Epidermal melanocyte (primary cell): ENCODE measurements around the gene HTT-AS.

ENCODE experiments used
- DNase-seq: peaks from one replicate; pipeline ENCODE4 v3.0.0; 2011; ENCODE audit warnings: low spot score; ENCODE audit not compliant: insufficient read length

Gene HTT-AS

DNA sequence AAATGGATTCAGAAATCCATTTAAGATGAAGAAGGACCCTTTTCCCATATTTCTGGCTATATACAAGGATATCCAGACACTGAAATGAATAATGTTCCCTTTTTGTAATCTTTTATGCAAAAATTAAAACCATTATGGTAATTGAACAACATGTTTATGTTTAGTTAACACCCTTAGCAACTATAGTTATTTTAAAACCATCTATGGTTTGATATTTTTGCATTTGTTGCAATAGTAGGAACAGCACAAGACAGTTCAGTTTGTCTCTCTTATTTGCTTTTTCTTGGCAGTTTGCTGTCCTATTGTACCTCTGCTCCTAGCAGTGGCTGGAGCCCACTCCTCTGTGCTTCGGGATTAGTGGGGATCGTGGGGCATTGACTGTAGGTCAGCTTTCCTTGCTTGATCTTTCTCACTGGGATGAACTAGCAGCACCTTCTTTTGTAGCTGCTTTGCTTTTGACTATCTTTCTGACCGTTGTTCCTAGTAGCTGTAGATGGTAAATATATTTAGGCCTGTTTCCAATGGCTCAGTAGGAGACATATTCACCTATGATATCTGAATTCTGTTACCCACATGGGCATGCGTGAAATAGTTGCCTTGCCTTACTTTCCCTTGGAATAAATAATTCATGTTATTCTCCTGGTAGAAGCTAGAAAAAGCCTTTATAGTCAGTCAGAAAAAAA, 12.9 kb upstream of the HTT-AS start:
- no peak for DNase-seq

DNA sequence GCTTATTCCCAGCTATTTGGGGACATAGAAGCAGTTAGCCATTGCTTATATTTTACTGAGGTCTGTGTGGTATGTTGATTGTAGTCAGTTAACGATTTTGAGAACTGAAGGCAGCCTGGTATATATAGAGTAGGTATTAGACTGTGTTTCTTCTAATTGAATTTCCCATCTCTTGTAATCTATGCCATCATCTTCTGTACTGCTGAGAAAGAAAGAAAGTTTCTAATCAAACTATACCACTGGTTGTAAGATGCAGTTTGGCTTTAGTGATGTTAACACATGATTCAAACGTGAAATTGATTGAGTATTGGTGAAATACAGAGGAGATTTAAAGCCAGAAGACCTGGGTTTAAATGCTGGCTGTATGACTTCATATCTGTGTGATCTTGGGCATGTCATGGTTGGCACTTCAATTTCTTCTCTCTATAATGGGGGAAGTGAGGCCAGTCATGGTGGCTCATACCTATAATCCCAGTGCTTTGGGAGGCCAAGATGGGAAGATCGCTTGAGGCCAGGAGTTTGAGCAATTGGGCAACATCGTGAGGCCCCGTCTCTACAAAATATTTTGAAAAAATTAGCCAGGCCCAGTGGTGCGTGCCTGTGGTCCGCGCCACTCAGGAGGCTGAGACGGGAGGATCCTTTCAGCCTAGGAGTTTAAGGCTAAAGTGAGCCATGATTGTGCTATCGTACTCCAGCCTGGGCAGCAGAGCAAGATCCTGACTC, 11.8 kb upstream of the HTT-AS start:
- DNase-seq, result no peak

DNA sequence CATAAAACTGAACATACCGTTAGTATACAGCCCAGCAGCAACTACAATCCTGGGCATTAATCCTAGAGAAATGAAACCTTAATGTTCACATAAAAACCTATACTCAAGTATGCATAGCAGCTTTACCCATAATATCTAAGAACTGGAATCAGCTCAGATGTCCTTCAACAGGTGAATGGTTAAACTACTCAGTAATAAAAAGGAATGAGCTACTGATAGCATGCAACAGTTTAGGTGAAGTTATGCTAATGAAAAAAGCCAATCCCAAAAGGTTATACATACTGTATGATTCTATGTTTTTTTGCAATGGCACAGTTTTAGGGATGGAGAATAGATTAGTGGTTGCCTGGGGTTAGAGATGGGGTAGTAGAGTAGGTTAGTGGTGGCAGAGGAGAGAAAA, 9.4 kb upstream of the HTT-AS start:
- no peak for DNase-seq

DNA sequence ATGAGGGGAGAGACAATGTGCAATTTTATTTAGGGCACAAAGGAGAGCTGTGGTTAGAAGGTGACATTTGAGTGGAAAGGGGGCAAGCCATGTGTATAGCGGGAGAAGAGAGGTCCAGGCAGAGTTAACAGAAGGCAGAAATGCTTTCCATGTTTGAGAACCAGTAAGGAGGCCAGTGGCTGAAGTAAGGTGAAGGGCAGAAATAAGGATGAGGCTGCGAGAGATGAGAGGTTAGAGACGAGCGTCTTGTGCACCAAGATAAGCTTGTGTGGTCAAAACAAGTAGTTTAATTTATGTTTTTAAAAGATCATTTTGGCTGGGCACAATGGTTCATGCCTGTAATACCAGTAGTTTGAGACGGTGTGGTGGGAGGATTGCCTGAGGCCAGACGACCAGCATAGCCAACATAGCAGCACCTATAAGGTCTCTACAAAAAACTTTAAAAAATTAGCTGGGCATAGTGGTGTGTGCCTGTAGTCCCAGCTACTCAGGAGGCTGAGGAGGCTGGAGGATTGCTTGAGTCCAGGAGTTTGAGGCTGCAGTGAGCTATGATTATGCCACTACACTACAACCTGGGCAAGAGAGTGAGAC, 8.7 kb upstream of the HTT-AS start:
- DNase-seq, result no peak

DNA sequence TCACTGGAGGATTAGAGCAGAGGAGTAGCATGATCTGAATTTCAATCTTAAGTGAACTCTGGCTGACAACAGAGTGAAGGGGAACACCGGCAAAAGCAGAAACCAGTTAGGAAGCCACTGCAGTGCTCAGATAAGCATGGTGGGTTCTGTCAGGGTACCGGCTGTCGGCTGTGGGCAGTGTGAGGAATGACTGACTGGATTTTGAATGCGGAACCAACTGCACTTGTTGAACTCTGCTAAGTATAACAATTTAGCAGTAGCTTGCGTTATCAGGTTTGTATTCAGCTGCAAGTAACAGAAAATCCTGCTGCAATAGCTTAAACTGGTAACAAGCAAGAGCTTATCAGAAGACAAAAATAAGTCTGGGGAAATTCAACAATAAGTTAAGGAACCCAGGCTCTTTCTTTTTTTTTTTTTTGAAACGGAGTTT, 5.4 kb upstream of the HTT-AS start:
- no peak for DNase-seq

DNA sequence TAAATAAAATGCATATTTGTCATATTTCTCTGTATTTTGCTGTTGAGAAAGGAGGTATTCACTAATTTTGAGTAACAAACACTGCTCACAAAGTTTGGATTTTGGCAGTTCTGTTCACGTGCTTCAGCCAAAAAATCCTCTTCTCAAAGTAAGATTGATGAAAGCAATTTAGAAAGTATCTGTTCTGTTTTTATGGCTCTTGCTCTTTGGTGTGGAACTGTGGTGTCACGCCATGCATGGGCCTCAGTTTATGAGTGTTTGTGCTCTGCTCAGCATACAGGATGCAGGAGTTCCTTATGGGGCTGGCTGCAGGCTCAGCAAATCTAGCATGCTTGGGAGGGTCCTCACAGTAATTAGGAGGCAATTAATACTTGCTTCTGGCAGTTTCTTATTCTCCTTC, 3.5 kb upstream of the HTT-AS start:
- DNase-seq, result no peak

DNA sequence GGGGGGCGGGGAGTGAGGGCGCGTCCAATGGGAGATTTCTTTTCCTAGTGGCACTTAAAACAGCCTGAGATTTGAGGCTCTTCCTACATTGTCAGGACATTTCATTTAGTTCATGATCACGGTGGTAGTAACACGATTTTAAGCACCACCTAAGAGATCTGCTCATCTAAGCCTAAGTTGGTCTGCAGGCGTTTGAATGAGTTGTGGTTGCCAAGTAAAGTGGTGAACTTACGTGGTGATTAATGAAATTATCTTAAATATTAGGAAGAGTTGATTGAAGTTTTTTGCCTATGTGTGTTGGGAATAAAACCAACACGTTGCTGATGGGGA, 1.3 kb upstream of the HTT-AS start:
- DNase-seq, result no peak

DNA sequence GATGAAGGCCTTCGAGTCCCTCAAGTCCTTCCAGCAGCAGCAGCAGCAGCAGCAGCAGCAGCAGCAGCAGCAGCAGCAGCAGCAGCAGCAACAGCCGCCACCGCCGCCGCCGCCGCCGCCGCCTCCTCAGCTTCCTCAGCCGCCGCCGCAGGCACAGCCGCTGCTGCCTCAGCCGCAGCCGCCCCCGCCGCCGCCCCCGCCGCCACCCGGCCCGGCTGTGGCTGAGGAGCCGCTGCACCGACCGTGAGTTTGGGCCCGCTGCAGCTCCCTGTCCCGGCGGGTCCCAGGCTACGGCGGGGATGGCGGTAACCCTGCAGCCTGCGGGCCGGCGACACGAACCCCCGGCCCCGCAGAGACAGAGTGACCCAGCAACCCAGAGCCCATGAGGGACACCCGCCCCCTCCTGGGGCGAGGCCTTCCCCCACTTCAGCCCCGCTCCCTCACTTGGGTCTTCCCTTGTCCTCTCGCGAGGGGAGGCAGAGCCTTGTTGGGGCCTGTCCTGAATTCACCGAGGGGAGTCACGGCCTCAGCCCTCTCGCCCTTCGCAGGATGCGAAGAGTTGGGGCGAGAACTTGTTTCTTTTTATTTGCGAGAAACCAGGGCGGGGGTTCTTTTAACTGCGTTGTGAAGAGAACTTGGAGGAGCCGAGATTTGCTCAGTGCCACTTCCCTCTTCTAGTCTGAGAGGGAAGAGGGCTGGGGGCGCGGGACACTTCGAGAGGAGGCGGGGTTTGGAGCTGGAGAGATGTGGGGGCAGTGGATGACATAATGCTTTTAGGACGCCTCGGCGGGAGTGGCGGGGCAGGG, 711 bp upstream of the HTT-AS start:
- peak; percentile 46 for DNase-seq

DNA sequence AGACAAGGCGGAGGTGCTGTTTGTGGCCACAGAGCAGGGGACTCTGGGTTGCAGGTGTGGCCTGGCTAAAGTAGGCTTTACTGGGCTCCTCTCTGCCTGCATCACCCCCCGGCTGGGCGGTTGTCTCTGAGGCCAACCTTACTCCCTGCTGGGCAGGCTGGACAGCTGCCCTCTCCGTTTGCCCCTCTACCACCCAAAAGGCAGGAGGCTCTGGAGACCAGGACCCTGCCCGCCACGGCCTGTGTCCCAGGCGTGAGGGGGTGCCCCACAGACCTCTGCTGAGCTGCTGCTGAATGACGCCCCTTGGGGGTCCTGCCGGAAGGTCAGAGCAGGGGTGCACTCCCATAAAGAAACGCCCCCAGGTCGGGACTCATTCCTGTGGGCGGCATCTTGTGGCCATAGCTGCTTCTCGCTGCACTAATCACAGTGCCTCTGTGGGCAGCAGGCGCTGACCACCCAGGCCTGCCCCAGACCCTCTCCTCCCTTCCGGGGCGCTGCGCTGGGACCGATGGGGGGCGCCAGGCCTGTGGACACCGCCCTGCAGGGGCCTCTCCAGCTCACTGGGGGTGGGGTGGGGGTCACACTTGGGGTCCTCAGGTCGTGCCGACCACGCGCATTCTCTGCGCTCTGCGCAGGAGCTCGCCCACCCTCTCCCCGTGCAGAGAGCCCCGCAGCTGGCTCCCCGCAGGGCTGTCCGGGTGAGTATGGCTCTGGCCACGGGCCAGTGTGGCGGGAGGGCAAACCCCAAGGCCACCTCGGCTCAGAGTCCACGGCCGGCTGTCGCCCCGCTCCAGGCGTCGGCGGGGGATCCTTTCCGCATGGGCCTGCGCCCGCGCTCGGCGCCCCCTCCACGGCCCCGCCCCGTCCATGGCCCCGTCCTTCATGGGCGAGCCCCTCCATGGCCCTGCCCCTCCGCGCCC, 920 bp downstream of the HTT-AS start:
- peak; percentile 58 for DNase-seq

DNA sequence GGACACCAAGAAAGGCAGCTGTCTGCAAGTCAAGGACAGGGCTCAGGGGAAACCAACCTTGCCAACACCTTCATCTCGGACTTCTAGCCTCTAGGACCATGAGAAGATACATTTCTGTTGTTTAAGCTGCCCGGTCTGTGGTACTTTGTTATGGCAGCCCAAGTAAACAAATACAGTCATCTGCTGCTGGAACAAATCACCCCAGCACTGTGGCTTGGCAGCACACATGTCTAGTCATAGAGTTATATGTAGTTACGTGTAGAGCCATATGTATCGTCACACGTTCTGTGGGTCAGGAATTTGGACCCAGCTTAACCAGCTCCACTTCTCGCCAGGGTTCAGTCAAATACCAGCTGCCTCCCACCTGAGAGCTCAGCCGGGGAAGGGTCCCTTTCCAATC, 2.5 kb downstream of the HTT-AS start:
- no peak for DNase-seq

DNA sequence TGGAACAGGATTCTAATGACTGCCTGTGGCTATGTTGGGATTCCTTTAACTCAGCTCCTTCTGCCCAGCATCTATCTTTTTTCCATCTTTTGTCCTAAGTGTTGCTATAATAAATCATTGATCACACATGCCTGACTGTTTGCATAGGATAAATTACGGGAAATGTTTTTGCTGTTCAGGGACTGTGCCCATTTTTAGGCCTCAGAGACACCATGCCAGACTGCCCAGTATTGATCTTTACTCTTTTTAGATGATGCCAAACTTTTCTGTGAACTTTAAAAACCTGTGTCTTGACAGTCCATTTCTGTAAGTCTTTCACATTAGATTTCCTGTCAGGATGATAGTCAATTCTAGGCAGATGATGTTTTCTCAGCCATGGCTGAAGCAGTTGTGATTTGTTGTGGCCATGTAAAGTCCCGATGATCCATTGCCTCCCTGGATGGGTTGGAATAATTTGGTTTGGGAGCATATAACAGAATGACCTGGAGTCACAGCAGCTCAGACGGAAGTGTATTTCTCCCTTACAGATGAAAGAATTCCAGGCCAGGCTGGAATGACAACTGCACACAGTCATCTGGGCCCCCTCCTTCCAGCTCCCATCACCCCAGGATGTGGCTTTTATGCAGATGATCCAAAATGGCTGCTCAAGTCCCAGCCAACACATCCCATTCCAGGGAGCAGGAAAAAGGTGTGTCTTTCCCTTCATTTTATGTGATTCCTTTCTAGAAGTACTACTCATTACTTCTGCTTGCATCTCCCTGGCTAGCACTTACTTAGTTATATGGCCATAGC, 3.4 kb downstream of the HTT-AS start:
- DNase-seq, result no peak

DNA sequence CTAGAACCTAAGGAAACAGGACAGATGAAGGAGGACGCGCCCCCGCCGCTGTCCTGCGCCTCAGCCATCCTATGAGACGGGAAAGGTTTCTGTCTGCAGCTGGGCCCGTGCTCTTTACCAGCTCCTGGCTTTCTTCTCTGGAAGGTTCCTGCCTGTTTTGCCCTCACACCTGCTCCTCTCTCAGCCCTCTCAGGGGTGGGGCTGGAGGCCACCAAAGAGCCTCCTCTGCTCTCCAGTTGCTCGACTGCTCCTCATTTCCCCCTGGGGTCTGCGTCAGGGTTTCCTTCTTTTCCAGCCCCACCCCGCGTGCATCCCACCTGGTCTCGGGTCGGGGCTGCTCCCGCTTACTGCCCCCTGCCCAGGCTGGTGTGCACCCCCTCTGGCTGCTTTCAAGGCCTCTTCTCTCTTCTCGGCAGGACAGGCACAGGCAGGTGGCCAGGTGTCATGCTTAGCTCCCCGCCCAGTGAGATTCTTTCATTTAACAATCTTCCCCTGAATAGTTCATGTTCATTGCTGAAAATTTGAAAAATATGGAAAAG, 4.6 kb downstream of the HTT-AS start:
- DNase-seq, result no peak

DNA sequence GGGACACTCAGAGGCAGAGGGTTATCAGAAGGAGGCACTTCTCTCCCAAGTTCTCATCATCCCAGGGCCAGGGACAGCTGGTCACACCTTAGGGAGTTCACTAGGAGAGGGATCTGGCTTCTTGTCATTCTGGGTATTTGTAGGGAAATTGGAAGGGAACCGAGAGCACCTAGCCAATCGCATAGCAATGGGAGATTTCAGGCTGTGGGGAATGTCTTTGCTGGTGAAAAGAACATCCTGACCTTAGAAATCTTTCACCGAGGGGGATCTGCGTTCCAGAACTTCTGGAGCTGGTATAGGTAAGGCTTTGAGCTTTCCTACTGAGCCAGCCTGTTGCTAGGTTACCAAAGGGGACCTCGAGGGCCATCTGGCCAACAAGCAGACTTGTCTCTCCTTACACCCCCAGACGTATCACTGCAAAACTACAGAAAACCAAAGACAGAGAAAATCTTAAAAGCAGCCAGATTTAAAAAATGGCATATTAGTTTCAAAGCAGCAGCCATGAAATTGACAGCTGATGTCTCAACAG, 6.8 kb downstream of the HTT-AS start:
- no peak for DNase-seq

DNA sequence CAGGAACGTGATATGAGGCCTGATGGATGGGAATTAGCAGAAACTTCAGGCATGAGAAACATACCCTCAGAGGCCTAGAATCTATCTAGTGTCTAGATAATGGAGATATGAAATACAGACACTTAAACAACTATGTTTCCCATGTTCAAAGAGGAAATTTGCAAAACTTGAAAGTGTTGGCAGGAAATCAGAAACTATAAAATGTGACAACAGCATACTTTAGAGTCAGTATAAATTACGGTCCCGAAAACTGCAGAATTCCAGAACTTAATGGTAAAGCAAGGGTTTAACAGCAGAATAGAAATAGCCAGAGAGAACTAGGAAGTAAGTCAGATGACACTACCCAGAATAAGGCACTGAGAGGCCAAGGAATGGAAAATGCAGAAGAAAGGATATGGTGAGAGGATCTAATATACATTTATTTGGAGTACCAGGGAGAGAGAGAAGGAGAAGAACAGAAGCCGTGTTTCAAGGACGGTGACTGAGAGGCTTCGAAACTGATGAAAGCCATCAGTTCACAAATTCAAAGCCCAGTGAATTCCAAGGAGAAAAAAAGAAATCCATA, 7.4 kb downstream of the HTT-AS start:
- DNase-seq, result no peak

DNA sequence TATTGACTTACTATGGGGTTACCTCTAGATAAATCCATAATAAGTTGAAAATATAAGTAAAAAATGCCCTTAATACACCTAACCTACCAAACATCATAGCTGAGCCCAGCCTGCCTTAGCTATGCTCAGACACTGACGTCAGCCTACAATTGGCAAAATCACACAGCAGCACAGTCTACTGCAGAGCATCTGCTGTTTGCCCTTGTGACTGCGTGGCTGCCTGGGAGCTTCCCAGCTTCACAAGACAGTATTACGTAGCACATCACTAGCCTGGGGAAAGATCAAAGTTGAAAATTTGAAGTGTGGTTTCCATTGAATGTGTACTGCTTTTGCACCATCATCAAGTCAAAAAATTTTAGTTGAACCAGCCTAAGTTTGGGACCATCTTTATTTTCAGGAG, 8.8 kb downstream of the HTT-AS start:
- DNase-seq, result no peak

DNA sequence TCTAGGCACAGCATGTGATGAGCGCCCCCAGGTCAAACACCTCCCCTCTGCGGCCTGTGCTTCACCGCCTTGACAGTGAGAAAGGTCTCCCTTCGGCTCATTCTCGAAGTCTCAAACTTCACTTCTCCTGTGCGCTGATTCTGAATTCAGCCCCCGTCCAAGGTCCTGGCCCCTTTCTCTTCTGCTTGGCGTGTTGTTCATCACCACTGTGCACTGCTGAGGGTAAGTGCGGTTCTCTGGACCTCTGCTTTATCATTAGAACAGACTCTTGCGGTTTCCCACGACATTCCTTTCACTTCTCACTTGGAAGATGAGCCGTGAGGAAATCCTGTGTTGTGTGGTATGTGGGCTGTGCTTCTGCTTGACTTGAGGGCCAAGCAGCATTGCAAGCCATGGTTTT, 11.9 kb downstream of the HTT-AS start:
- no peak for DNase-seq

DNA sequence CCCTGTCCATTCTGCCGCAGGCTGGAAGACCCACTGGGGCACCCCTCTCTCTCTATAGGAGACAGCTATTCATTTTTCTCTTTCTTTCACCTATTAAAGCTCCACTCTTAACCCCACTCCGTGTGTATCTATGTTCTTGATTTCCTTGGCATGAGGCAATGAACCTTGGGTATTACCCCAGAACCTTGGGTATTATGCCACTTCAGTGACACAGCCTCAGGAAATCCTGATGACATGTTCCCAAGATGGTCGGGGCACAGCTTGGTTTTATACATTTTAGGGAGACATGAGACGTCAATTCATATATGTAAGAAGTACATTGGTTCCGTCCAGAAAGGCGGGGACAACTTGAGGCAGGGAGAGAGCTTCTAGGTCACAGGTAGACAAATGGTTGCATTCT, 13.4 kb downstream of the HTT-AS start:
- no peak for DNase-seq

DNA sequence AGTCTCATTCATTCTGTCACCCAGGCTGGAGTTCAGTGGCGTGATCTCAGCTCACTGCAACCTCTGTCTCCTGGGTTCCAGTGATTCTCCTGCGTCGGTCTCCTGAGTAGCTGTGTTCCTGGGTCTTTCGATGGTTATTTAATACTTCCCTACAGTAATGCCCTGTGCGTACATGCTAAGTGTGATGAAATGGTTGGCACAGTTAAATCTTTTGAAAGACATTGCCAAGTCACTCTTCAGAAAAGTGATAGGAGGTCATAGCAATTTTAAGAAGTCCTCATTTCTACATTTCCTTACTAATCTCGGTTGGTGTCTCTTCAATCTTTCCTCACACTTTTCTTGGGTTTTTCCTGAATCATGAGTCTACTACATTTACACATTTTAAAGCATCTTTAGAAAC, 14.4 kb downstream of the HTT-AS start:
- DNase-seq, result no peak

DNA sequence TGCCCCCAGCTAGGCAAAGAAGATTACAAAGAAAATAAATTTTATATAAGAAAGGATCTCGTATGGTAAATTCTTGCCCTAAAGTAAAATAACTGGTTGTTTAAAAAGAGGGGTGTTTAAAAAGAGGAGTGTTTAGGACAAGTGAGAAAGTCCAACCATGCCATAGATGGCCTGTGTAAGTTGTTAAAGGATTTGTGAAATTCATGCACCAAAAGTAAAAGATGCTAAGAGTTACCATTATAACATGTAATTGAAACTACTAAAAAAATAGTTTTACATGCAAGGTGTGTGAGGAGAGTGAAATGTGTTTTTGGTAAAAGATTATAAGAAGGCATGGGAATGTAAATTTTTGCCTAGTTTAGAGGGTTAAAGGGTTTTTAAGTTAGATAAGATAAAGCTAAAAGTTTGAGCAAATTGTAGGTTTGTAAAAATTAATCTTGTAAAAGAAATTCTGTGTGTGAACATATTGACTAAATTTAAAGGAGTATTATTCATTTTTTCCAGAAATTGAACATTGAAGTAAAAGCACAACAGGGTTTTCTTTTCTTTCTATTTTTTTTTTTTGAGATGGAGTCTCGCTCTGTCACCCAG, 20.1 kb downstream of the HTT-AS start:
- DNase-seq, result no peak
